CD4-positive, CD25-positive, alpha-beta regulatory T cell (primary cell): ENCODE data around the gene C1QC. TPM values are rescaled to one million over a fixed set of nuclear protein-coding genes. Genes with fewer than 3 reads are reported as not detected.

Experiments
- ATAC-seq, 2 donors: fragments of 150-1000 bp; cut with Tn5 transposase; one replicate each; pipeline ENCODE4 v1.10.0; 2021; ENCODE audit warnings: low read depth in 2 of 2, moderate number of reproducible peaks in 2 of 2, moderate library complexity in 1 of 2
- DNase-seq, 3 donors: peaks; one replicate each; pipeline versions ENCODE4 v3.0.0 to v3.0.0-alpha.2; 2012 to 2022; ENCODE audit warnings: mixed read lengths in 1 of 3
- H3K27ac ChIP-seq: one replicate; pipeline ENCODE4 v1.7.0; 2013; ENCODE audit warnings: mild to moderate bottlenecking, low read length; ENCODE audit not compliant: insufficient read depth, poor library complexity, severe bottlenecking
- H3K27me3 ChIP-seq: one replicate; pipeline ENCODE4 v1.7.0; 2013; ENCODE audit warnings: low read length; ENCODE audit not compliant: control insufficient read depth, insufficient read depth
- H3K36me3 ChIP-seq: one replicate; pipeline ENCODE4 v1.7.0; 2013; ENCODE audit warnings: mild to moderate bottlenecking, low read length, moderate library complexity; ENCODE audit not compliant: control insufficient read depth, insufficient read depth
- H3K4me1 ChIP-seq: 2 replicates; pipeline ENCODE4 v1.7.0; 2013; ENCODE audit warnings: mild to moderate bottlenecking, low read length; ENCODE audit not compliant: insufficient read depth, control insufficient read depth, poor library complexity, severe bottlenecking
- H3K4me3 ChIP-seq: one replicate; pipeline ENCODE4 v1.7.0; 2013; ENCODE audit warnings: low read depth, mild to moderate bottlenecking, low read length, moderate library complexity
- H3K9me3 ChIP-seq, 2 experiments: 1 replicate in 1 of 2; 2 replicates in 1 of 2; pipeline ENCODE4 v1.7.0; 2013; ENCODE audit warnings: low read length in 2 of 2, mild to moderate bottlenecking in 1 of 2, moderate library complexity in 1 of 2; ENCODE audit not compliant: control insufficient read depth in 2 of 2
- H3K27ac Mint-ChIP-seq, 3 donors: one replicate each; pipeline ENCODE4 v1.8.0; 2020 to 2022; ENCODE audit warnings: mild to moderate bottlenecking in 3 of 3, mixed read lengths in 3 of 3, moderate library complexity in 2 of 3
- H3K27me3 Mint-ChIP-seq: one replicate; pipeline ENCODE4 v1.8.0; 2022; ENCODE audit warnings: mild to moderate bottlenecking, mixed read lengths
- H3K36me3 Mint-ChIP-seq: one replicate; pipeline ENCODE4 v1.8.0; 2020; ENCODE audit warnings: mixed read lengths
- H3K4me1 Mint-ChIP-seq, 4 donors: one replicate each; pipeline ENCODE4 v1.8.0; 2020 to 2022; ENCODE audit warnings: mixed read lengths in 4 of 4, mild to moderate bottlenecking in 1 of 4
- H3K4me3 Mint-ChIP-seq, 4 donors: one replicate each; pipeline ENCODE4 v1.8.0; 2020 to 2022; ENCODE audit warnings: mild to moderate bottlenecking in 4 of 4, mixed read lengths in 4 of 4, moderate library complexity in 3 of 4
- H3K9me3 Mint-ChIP-seq, 7 donors: one replicate each; pipeline ENCODE4 v1.8.0; 2020 to 2022; ENCODE audit warnings: mixed read lengths in 7 of 7, mild to moderate bottlenecking in 3 of 7, moderate library complexity in 2 of 7
- polyA plus RNA-seq, 4 donors: library from polyadenylated mRNA; unstranded; fragments of 300-500 nt; fragmentation: Illumina TruSeq; gene quantifications; one replicate each; pipeline ENCODE4 v1.2.3, GENCODE V29; 2021
- total RNA-seq: library from RNA; stranded (reverse); gene quantifications from one replicate; pipeline ENCODE4 v1.2.3, GENCODE V29; 2022

Gene C1QC
- total and polyA plus RNA-seq, 5 donors from 2014 or later = not detected

- no peaks in the 10 kb centered on the region for H3K9me3 ChIP-seq
- DNase-seq (no peak), ATAC-seq (no peak)
- H3K36me3 ChIP-seq = no peaks in the 10 kb centered on the region
- no peaks in the 10 kb centered on the region for H3K4me1 Mint-ChIP-seq
- no peak overlapping the region for H3K27ac Mint-ChIP-seq
- no peak overlapping the region for H3K4me3 Mint-ChIP-seq
- H3K27me3 ChIP-seq = no peaks in the 10 kb centered on the region
- peaks cover 16% of the 10 kb centered on the region for H3K27me3 Mint-ChIP-seq
- H3K9me3 Mint-ChIP-seq = no peaks in the 10 kb centered on the region
- H3K4me1 ChIP-seq = no peaks in the 10 kb centered on the region
- no peaks in the 10 kb centered on the region for H3K36me3 Mint-ChIP-seq
- no peak overlapping the region for H3K27ac ChIP-seq
- H3K4me3 ChIP-seq = no peak overlapping the region
Observed at GRCh38 chr1:22600817-22601605, 42.4 kb upstream of the C1QC start.

DNA sequence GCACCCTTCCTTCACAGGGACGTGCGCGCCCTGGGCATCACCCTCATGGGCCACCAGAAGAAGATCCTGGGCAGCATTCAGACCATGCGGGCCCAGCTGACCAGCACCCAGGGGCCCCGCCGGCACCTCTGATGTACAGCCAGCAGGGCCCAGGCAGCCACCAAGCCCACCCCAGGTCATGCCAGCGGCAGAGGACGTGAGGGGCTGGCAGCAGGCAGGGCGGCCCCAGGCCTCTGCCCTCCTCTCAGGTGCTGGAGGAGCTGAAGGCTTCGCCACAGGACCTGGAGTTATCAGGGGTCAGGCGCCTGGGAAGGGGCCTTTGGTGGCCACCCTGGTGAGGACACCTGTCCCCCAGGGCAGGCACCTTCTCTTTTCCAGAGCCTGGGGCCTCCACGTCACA lies 41.8 kb upstream of the C1QC start:
- no peak overlapping the region for H3K27ac Mint-ChIP-seq
- no peaks in the 10 kb centered on the region for H3K4me1 ChIP-seq
- DNase-seq = no peak
- H3K9me3 Mint-ChIP-seq = no peaks in the 10 kb centered on the region
- no peak overlapping the region for H3K27ac ChIP-seq
- no peaks in the 10 kb centered on the region for H3K36me3 Mint-ChIP-seq
- H3K9me3 ChIP-seq = no peaks in the 10 kb centered on the region
- no peak for ATAC-seq
- no peak overlapping the region for H3K4me3 Mint-ChIP-seq
- H3K36me3 ChIP-seq = no peaks in the 10 kb centered on the region
- peaks cover 16% of the 10 kb centered on the region for H3K27me3 Mint-ChIP-seq
- no peaks in the 10 kb centered on the region for H3K4me1 Mint-ChIP-seq
- H3K4me3 ChIP-seq = no peak overlapping the region
- H3K27me3 ChIP-seq = no peaks in the 10 kb centered on the region

DNA sequence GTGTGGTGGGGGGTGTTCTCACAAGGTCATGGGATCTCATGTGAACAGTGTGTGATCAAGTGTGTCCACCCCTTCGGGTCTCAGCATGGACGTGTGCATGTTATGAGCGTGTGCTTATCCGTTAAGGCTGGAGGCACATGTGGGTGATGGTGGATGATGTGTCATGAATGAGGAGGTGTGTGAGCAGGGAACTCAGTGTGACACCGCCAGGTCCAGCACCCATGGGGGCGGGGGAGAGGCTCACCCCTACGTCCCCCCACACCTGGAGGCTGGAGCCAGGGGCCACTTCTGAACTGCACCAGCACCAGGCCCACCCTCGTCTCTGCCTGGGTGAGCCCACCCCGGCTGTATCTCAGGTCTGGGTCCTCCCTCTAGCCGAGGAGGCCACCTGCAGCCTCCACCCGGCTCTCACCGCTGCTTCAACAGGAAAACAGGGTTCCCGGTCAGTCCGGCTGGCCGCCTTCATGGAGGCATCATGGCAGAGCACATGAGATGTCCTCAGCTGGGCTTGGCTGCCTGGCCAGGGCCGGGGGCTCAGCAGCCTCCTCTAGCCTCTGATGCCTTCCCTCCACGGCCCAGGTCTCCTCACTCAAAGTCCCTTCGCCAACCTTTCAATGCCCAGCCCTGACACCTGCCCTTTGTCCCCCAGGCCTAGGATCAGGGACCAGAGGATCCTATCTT lies 41.2 kb upstream of the C1QC start:
- Mint-ChIP-seq H3K4me1 (no peaks in the 10 kb centered on the region), H3K9me3 (no peaks in the 10 kb centered on the region), H3K27ac (no peak overlapping the region), H3K27me3 (peaks cover 16% of the 10 kb centered on the region), H3K36me3 (no peaks in the 10 kb centered on the region), H3K4me3 (no peak overlapping the region)
- H3K4me1 ChIP-seq = no peaks in the 10 kb centered on the region
- DNase-seq (no peak), ATAC-seq (no peak)
- H3K9me3 ChIP-seq = no peaks in the 10 kb centered on the region
- H3K27ac ChIP-seq = no peak overlapping the region
- no peaks in the 10 kb centered on the region for H3K36me3 ChIP-seq
- no peaks in the 10 kb centered on the region for H3K27me3 ChIP-seq
- no peak overlapping the region for H3K4me3 ChIP-seq

DNA sequence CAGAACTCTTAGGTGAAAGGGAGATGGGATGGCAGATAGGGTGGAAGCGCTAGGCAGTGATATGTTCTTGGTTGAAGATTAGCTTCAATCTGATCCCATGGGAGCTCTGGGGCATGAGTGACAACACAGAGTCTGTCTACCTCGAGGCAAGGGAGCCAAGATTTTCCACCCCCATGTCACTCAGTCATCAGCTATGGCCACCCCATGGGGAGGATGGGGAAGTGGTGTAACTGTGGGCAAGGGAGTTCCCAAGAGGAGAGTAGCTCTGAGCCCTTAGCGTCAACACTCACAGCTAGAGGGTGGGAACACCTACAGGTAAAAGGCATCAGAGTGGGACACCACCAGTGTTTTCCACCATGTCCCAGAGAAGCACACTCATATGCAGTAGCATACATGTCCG lies 37.3 kb upstream of the C1QC start:
- no peak overlapping the region for H3K4me3 Mint-ChIP-seq
- H3K27me3 Mint-ChIP-seq = peaks cover 25% of the 10 kb centered on the region
- H3K4me3 ChIP-seq = no peak overlapping the region
- no peaks in the 10 kb centered on the region for H3K4me1 Mint-ChIP-seq
- no peak for ATAC-seq
- DNase-seq = no peak
- H3K27ac ChIP-seq = no peak overlapping the region
- H3K9me3 ChIP-seq = no peaks in the 10 kb centered on the region
- no peaks in the 10 kb centered on the region for H3K9me3 Mint-ChIP-seq
- H3K4me1 ChIP-seq = no peaks in the 10 kb centered on the region
- H3K27ac Mint-ChIP-seq = no peak overlapping the region
- no peaks in the 10 kb centered on the region for H3K27me3 ChIP-seq
- H3K36me3 ChIP-seq = no peaks in the 10 kb centered on the region
- no peaks in the 10 kb centered on the region for H3K36me3 Mint-ChIP-seq

DNA sequence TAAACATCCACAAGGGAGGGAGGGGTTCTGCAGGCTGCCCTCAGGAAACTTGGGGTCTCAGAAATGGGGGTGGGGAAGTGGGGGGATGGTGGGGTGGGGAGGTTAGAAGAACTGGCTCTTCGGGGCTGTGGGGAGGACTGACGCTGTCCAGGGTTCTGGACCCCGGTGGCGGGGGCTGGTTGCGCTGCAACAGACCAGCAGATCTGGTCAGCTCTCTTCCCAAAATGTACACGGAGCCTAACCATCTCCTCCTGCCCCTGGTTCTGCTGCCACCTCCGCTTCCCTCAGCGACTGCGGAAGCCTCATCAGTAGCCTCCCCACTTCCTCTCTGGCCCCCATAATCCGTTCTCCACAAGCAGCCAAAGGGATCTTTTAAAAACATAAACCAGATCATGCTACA lies 36.3 kb upstream of the C1QC start:
- H3K27ac Mint-ChIP-seq = no peak overlapping the region
- no peak overlapping the region for H3K27ac ChIP-seq
- ATAC-seq (no peak), DNase-seq (no peak)
- H3K36me3 Mint-ChIP-seq = no peaks in the 10 kb centered on the region
- H3K4me3 ChIP-seq = no peak overlapping the region
- no peaks in the 10 kb centered on the region for H3K4me1 Mint-ChIP-seq
- no peaks in the 10 kb centered on the region for H3K27me3 ChIP-seq
- H3K4me1 ChIP-seq = no peaks in the 10 kb centered on the region
- H3K36me3 ChIP-seq = no peaks in the 10 kb centered on the region
- H3K27me3 Mint-ChIP-seq = peaks cover 25% of the 10 kb centered on the region
- H3K9me3 Mint-ChIP-seq = no peaks in the 10 kb centered on the region
- H3K9me3 ChIP-seq = no peaks in the 10 kb centered on the region
- no peak overlapping the region for H3K4me3 Mint-ChIP-seq

DNA sequence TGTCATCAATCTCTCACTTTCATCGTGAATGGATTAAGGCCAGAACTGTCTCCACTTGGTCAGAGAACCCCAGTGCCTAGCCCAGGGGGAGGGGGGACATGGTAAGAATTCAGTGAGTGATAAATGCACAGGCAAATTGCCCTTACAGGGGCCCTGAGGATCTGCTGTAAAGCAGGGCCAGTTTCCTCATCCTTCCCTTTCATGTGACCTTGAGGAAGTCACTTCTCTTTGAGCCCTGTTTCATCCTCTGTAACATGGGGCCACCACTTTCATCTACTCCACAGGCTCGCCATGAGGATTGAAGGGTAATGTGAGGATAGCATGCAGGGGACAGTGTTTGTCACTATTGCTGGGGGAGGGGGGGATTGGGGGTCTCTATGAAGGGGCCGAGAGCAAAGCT lies 35.1 kb upstream of the C1QC start:
- no peaks in the 10 kb centered on the region for H3K4me1 ChIP-seq
- no peaks in the 10 kb centered on the region for H3K27me3 ChIP-seq
- Mint-ChIP-seq H3K4me1 (no peaks in the 10 kb centered on the region), H3K36me3 (no peaks in the 10 kb centered on the region), H3K9me3 (no peaks in the 10 kb centered on the region), H3K4me3 (no peak overlapping the region), H3K27me3 (peaks cover 25% of the 10 kb centered on the region), H3K27ac (no peak overlapping the region)
- no peak overlapping the region for H3K4me3 ChIP-seq
- H3K9me3 ChIP-seq = no peaks in the 10 kb centered on the region
- ATAC-seq = no peak
- no peaks in the 10 kb centered on the region for H3K36me3 ChIP-seq
- no peak overlapping the region for H3K27ac ChIP-seq
- DNase-seq = no peak

GRCh38 chr1:22609291-22609690 lies 34.1 kb upstream of the C1QC start:
- DNase-seq = no peak
- no peaks in the 10 kb centered on the region for H3K9me3 ChIP-seq
- H3K36me3 Mint-ChIP-seq = no peaks in the 10 kb centered on the region
- no peaks in the 10 kb centered on the region for H3K4me1 ChIP-seq
- H3K27me3 Mint-ChIP-seq = peaks cover 18% of the 10 kb centered on the region
- no peaks in the 10 kb centered on the region for H3K36me3 ChIP-seq
- no peak overlapping the region for H3K27ac Mint-ChIP-seq
- H3K4me3 ChIP-seq = no peak overlapping the region
- no peaks in the 10 kb centered on the region for H3K9me3 Mint-ChIP-seq
- no peak for ATAC-seq
- no peak overlapping the region for H3K27ac ChIP-seq
- H3K4me1 Mint-ChIP-seq = no peaks in the 10 kb centered on the region
- no peak overlapping the region for H3K4me3 Mint-ChIP-seq
- no peaks in the 10 kb centered on the region for H3K27me3 ChIP-seq

GRCh38 chr1:22611530-22611947 lies 31.9 kb upstream of the C1QC start:
- Histone ChIP-seq H3K27me3 (no peaks in the 10 kb centered on the region), H3K36me3 (no peaks in the 10 kb centered on the region), H3K4me1 (no peaks in the 10 kb centered on the region), H3K4me3 (no peak overlapping the region), H3K27ac (no peak overlapping the region), H3K9me3 (no peaks in the 10 kb centered on the region)
- Mint-ChIP-seq H3K36me3 (no peaks in the 10 kb centered on the region), H3K4me1 (no peaks in the 10 kb centered on the region), H3K4me3 (no peak overlapping the region), H3K27ac (no peak overlapping the region), H3K27me3 (peaks cover 8% of the 10 kb centered on the region), H3K9me3 (no peaks in the 10 kb centered on the region)
- DNase-seq = peak in 2 of 3 donors; percentile 10 to 25
- no peak for ATAC-seq
